BLaER1 (cell line): ENCODE measurements around the gene HOXB4.

ENCODE experiments used
- H3K27ac ChIP-seq: shearing (Covaris generic); formaldehyde crosslinking; 2 replicates; pipeline ENCODE4 v1.8.1; 2022
- H3K27me3 ChIP-seq: shearing (Covaris generic); formaldehyde crosslinking; 2 replicates; pipeline ENCODE4 v1.8.1; 2022
- H3K36me3 ChIP-seq: shearing (Covaris generic); formaldehyde crosslinking; 2 replicates; pipeline ENCODE4 v1.8.1; 2022
- H3K4me1 ChIP-seq: shearing (Covaris generic); formaldehyde crosslinking; 2 replicates; pipeline ENCODE4 v1.8.1; 2022
- H3K4me2 ChIP-seq: shearing (Covaris generic); formaldehyde crosslinking; 2 replicates; pipeline ENCODE4 v1.8.1; 2022
- H3K4me3 ChIP-seq: shearing (Covaris generic); formaldehyde crosslinking; 2 replicates; pipeline ENCODE4 v1.8.1; 2022
- H3K9ac ChIP-seq: shearing (Covaris generic); formaldehyde crosslinking; 2 replicates; pipeline ENCODE4 v1.8.1; 2022
- H3K9me3 ChIP-seq: shearing (Covaris generic); formaldehyde crosslinking; 2 replicates; pipeline ENCODE4 v1.8.1; 2022
- H4K20me1 ChIP-seq: shearing (Covaris generic); formaldehyde crosslinking; 2 replicates; pipeline ENCODE4 v1.8.1; 2022
- Cebpa-rat ChIP-seq: shearing (Covaris generic); IDR thresholded peaks from 2 replicates; pipeline ENCODE4 v1.8.1; 2022

HOXB4 gene

DNA sequence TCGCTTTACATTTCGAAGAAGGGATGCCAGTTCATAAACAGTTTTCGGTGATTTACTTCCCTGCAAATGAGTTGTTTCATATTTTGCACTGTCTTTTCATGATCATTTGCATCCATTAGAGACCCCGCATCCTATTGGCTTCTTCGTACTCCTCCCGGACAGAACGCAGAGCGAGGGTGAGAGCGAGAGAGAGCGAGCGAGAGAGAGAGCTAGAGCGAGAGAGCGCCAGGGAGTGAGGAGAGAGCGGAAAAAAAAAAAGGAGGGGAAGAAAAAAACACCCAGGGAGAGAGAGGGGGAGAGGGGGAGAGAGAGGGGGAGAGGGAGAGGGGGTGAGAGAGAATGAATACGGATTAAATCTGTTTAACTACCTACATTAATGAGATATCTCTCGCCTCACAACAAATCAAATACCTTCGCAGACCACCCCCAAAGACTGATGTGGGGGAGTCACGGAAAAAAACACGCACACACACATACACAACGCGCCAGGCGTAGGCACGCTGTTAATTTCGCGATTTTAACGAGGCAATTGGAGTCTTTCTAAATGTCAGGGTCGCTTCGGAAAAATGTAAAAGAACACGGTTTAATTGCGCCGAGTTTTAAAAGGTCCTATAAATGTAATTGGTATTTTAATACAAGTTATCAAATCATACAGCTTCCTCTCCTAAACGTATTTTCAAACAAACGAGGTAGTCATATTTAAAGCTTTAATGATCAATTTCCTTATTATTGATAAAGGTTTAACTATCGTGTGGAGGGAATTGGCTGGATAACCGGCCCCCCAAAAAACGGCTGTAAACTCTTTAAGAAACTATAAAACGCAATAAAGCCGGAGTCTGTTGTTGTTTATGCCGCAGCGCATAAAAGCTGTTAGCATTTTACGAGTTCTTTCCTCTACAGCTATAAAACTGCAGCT is 37.2 kb upstream of the HOXB4 start, which contains the start of gene HOXB8:
TSS of gene HOXB8 (minus strand) at position 246 of the 916 bp plus-strand sequence. CDS start 588 bp downstream, outside the sequence.
- H3K4me3 ChIP-seq = no peak within 1 kb of the TSS
- no peak for TF ChIP-seq Cebpa-rat
- H3K36me3 ChIP-seq = no peaks in the 10 kb centered on the region
- peaks cover 96% of the 10 kb centered on the region for H4K20me1 ChIP-seq
- no peak within 1 kb of the TSS for H3K4me2 ChIP-seq
- peaks cover 100% of the 10 kb centered on the region for H3K27me3 ChIP-seq
- no peak within 1 kb of the TSS for H3K27ac ChIP-seq
- H3K4me1 ChIP-seq = no peaks in the 10 kb centered on the region
- no peak within 1 kb of the TSS for H3K9ac ChIP-seq
- peaks cover 6% of the 10 kb centered on the region; the same call in 1 of the 2 replicates for H3K9me3 ChIP-seq

DNA sequence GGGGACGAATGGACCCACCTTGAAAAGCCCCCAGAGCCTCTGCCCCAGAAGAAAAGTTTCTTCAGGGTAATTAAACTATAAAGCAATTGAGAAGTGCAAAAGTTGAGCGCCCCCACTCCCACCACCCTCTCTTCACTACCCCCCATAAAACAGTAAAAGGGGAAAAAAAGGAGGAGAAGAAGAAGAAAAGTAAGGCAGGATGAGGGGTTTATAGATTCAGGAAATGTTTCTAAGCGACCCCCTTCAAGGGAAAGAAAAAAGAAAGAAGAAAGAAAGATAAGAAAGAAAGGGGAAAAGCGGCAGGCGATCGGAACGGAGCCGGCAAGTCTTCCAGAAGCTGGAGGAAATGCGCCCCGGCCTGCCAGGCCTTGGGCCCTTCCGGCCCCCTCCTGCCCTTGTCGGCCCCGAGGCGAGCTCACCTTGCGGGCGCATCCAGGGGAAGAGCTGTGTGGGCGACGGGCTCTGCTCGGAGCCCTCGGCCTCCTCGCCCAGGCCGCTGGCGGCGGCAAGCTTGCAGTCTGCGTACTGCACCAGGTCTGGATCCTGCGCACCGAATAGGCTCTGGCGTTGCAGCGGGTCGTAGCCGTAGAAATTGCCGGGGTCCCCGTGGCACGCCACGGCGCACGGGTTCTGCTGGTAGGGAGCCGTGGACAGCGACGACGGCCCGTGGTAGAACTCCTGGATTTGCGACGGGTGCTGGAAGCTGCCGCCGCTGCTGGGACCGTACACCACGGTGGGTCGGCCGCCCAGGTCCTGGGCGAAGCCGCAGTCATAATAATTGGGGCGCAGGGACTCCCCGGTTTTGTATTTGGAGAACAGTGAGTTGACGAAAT is 35.9 kb upstream of the HOXB4 start:
- H3K27ac ChIP-seq = no peak overlapping the region
- H3K4me2 ChIP-seq = no peak overlapping the region
- no peak for TF ChIP-seq Cebpa-rat
- H3K9me3 ChIP-seq = peaks cover 8% of the 10 kb centered on the region; the same call in 1 of the 2 replicates
- H3K4me3 ChIP-seq = no peak overlapping the region
- H4K20me1 ChIP-seq = peaks cover 96% of the 10 kb centered on the region
- H3K9ac ChIP-seq = no peak overlapping the region
- H3K36me3 ChIP-seq = no peaks in the 10 kb centered on the region
- H3K4me1 ChIP-seq = no peaks in the 10 kb centered on the region
- peaks cover 100% of the 10 kb centered on the region for H3K27me3 ChIP-seq

DNA sequence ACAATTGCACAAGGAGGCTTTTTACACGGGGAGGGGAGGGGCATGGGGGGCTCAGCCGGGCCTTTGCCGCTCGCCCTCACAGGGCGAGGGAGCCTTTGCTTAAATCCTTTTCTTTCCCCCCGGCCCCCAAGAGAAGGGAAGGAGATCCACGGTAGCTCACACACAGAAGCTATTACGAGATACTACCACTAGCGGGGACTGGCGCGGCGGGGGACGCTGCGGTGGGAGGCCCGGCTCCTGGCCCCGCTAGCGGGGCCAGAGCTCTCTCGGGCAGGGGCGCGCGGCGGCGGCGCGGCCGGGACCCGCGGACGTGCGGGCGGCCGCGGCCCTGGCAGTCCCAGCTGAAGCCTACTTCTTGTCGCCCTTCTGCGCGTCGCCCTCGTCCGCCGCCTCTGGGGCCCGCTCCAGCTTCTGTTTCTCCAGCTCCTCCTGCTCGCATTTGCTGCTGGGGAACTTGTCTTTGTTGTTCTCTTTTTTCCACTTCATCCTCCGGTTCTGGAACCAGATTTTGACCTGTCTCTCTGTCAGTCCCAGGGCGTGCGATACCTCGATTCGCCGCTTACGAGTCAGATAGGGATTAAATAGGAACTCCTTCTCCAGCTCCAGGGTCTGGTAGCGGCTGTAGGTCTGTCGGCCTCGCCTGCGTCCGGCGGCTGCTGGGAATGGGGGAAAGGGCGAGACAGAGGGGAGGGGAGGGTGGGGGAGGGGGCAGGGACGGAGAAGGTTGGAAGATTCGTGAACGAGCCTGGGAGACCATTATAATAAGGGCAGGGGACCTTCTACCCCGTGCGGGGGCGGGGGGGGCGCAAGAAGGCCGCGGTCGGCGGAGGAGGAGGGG is 34.9 kb upstream of the HOXB4 start:
- H4K20me1 ChIP-seq = peaks cover 97% of the 10 kb centered on the region
- H3K9ac ChIP-seq = no peak overlapping the region
- no peak overlapping the region for H3K4me2 ChIP-seq
- H3K4me3 ChIP-seq = no peak overlapping the region
- H3K4me1 ChIP-seq = no peaks in the 10 kb centered on the region
- no peak overlapping the region for H3K27ac ChIP-seq
- H3K9me3 ChIP-seq = peaks cover 8% of the 10 kb centered on the region; the same call in 1 of the 2 replicates
- TF ChIP-seq Cebpa-rat = no peak
- no peaks in the 10 kb centered on the region for H3K36me3 ChIP-seq
- H3K27me3 ChIP-seq = peaks cover 100% of the 10 kb centered on the region

GRCh38 chr17:48612456-48612853 is 34.3 kb upstream of the HOXB4 start:
- Histone ChIP-seq H3K4me1 (no peaks in the 10 kb centered on the region), H3K9me3 (peaks cover 8% of the 10 kb centered on the region; the same call in 1 of the 2 replicates), H3K4me2 (no peak overlapping the region), H3K27ac (no peak overlapping the region), H3K27me3 (peaks cover 100% of the 10 kb centered on the region), H4K20me1 (peaks cover 97% of the 10 kb centered on the region), H3K36me3 (no peaks in the 10 kb centered on the region), H3K9ac (no peak overlapping the region), H3K4me3 (no peak overlapping the region)
- TF ChIP-seq Cebpa-rat = no peak

DNA sequence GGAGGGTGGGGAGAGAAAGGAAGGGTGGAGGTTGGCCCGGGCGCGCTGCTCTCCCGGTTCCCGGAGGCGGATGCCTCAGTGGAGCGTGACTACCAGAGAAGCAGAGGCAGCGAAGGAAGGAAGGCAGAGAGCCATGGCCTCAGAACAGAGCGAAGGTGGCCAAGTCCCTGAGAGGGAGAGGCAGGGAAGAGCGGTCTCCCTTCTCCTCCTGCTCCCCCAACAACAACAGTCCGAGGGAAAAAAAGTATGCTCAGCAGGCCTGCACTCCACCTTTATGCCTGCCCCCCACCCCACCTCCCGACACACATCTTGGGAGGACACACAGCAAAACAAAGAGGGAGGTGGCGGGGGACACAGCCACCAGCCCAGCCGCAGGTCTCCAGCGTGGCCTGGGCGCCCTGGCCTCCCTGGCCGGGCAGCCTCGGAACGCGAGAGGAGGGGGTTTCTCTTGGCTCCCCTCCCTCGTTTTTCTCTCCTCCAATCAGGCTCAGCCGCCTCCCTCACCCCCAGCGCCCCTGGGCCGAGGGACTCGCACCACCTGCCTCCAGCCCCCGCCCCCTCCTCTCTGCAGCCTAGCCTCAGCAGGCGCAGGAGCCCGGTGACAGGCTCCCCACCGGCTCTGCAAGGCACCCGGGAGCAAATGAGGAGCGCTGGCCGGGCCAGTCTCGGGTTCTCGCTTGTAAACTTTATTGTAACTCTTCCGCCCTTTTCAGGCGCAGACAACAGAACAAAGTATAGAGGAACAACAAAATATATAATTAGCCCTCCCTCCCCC is 33.7 kb upstream of the HOXB4 start:
- Histone ChIP-seq H4K20me1 (peaks cover 97% of the 10 kb centered on the region), H3K4me1 (no peaks in the 10 kb centered on the region), H3K4me3 (no peak overlapping the region), H3K27me3 (peaks cover 100% of the 10 kb centered on the region), H3K27ac (no peak overlapping the region), H3K4me2 (no peak overlapping the region), H3K36me3 (no peaks in the 10 kb centered on the region), H3K9me3 (peaks cover 8% of the 10 kb centered on the region; the same call in 1 of the 2 replicates), H3K9ac (no peak overlapping the region)
- TF ChIP-seq Cebpa-rat = no peak

DNA sequence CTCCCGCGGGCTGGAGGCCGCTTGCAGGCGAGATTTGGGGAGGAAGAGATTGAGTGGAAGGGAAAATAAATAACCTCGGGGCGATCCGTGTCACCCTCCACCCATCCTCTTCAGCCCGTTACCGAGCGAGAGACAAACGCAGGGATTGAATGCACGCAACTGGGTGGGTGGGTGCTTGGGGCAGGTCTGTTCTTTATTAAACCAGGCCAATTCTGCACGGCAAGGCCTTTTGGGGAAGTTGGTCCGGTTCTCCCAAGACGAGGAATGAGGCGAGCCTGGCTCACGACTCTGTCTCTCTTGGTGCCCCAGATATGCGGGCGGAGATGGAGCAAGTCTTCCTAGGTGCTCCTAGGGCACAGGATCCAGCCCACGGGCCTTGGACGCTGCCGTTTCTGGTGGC is 33.1 kb upstream of the HOXB4 start:
- TF ChIP-seq Cebpa-rat = no peak
- Histone ChIP-seq H3K36me3 (no peaks in the 10 kb centered on the region), H3K27ac (no peak overlapping the region), H3K27me3 (peaks cover 100% of the 10 kb centered on the region), H4K20me1 (peaks cover 97% of the 10 kb centered on the region), H3K9me3 (peaks cover 8% of the 10 kb centered on the region; the same call in 1 of the 2 replicates), H3K4me1 (no peaks in the 10 kb centered on the region), H3K4me3 (no peak overlapping the region), H3K9ac (no peak overlapping the region), H3K4me2 (no peak overlapping the region)

DNA sequence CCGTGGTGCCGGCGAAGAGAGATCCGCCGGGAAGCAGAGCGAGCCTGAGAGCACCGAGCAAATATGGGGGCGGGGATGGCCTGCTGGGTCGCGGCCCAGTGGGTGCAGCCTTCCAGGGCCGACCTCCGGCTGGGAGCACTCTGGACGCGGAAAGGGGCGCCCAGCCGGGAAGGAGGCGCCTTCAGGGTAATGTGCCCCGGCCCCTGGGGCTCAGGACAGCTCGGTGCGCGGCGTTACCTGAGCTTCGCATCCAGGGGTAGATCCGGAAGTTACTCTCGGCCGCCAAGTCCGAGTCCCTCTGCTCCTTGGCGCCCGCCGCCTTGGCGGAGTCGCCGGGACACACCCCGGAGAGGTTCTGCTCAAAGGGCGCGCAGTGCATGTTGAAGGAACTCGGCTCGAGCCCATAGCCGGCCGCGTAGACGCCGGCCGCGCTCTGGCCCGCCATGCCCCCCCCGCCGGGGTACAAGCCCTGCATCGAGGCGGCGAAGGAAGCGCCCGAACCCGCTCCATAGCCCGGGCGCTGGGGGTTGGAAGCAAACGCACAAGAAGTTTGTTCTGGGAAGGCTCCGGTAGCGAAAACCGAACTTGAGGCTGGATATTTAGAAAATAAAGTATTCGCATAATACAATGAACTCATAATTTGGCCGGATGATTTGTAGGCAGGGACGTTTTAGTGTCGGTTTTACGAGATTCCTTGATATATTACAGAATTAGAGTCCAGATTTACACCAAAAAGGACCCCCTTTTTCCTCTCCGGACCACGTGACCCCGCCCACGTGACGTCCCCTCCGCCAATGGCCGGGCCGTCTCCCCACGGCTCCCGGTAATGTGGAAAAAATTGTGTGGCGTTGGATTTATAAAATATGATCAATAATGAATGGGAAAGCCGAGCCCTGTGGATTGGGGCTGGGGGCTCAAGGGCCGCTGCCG is 32.4 kb upstream of the HOXB4 start, which contains the start of gene HOXB7:
TSS of gene HOXB7 (minus strand) at position 736 of the 930 bp plus-strand sequence. CDS start at position 637, 99 bp downstream.
- H3K4me3 ChIP-seq = no peak within 1 kb of the TSS
- no peaks in the 10 kb centered on the region for H3K36me3 ChIP-seq
- peaks cover 8% of the 10 kb centered on the region; the same call in 1 of the 2 replicates for H3K9me3 ChIP-seq
- no peak within 1 kb of the TSS for H3K27ac ChIP-seq
- peaks cover 97% of the 10 kb centered on the region for H4K20me1 ChIP-seq
- H3K9ac ChIP-seq = no peak within 1 kb of the TSS
- H3K4me1 ChIP-seq = no peaks in the 10 kb centered on the region
- no peak within 1 kb of the TSS for H3K4me2 ChIP-seq
- H3K27me3 ChIP-seq = peaks cover 100% of the 10 kb centered on the region
- TF ChIP-seq Cebpa-rat = no peak
